ENCODE measurements around the gene DNAJC9.

Gene DNAJC9

DNA sequence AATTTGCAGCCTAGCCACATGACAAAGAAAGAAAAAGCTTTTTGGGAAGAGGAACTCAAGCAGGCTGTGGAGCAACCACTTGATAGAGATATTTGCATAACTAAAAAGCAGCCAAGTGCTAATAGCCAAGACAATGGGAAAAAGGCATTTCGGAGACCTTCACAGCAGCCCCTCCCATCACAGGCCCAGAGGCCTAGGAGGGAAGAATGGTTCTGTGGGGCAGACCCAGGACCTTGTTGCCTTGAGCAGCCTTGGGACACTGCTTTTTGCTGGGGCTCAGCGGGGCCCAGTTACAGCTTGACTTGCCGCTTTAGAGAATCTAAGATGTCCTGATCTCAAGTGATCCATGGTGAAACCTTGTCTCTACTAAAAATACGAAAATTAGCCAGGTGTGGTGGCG is 40.7 kb downstream of the DNAJC9 start:
- Histone ChIP-seq H3F3A (ENCODE audit: low read depth) (no peaks in the 10 kb centered on the region), H4K20me1 (ENCODE audit: insufficient read depth, low read length, poor library complexity, severe bottlenecking) (no peaks in the 10 kb centered on the region)

GRCh38 chr10:73205890-73206289 is 41.2 kb downstream of the DNAJC9 start:
- TF ChIP-seq EZH2phosphoT487 (IDR thresholded peaks at IDR 0.05; ENCODE audit: borderline replicate concordance) (no peak), CTCF (conservative IDR thresholded peaks at IDR 0.05; ENCODE audit: low read length) (no peak)
- Histone ChIP-seq H3K27me3 (ENCODE audit: insufficient read depth, low read length, poor library complexity, severe bottlenecking) (no peaks in the 10 kb centered on the region), H3K9ac (ENCODE audit: low read depth, low read length, poor library complexity, severe bottlenecking) (no peak overlapping the region), H3K79me2 (ENCODE audit: insufficient read depth, low read length) (no peaks in the 10 kb centered on the region), H3K4me3 (ENCODE audit: low read length, poor library complexity, severe bottlenecking) (no peak overlapping the region), H3K4me1 (ENCODE audit: insufficient read depth, low read length, poor library complexity, severe bottlenecking) (no peaks in the 10 kb centered on the region), H4K20me1 (ENCODE audit: insufficient read depth, low read length, poor library complexity, severe bottlenecking) (no peaks in the 10 kb centered on the region), H3K36me3 (ENCODE audit: insufficient read depth, low read length) (no peaks in the 10 kb centered on the region), H3F3A (ENCODE audit: low read depth) (no peaks in the 10 kb centered on the region), H3K9me3 (ENCODE audit: insufficient read depth, low read depth, low read length) (no peaks in the 10 kb centered on the region), H3K4me2 (ENCODE audit: low read depth, low read length, poor library complexity, severe bottlenecking) (no peak overlapping the region), H2AFZ (ENCODE audit: low read length) (no peak overlapping the region), H3K9me2 (replicated peaks; ENCODE audit: low read depth, low read length) (no peaks in the 10 kb centered on the region)

More for the DNA sequence above, 40.7 kb downstream of the DNAJC9 start:
- Histone ChIP-seq H3K4me2 (ENCODE audit: low read depth, low read length, poor library complexity, severe bottlenecking) (no peak overlapping the region), H3K9me3 (ENCODE audit: insufficient read depth, low read depth, low read length) (no peaks in the 10 kb centered on the region), H3K79me2 (ENCODE audit: insufficient read depth, low read length) (no peaks in the 10 kb centered on the region), H2AFZ (ENCODE audit: low read length) (no peak overlapping the region), H3K9ac (ENCODE audit: low read depth, low read length, poor library complexity, severe bottlenecking) (no peak overlapping the region), H3K4me3 (ENCODE audit: low read length, poor library complexity, severe bottlenecking) (no peak overlapping the region), H3K27me3 (ENCODE audit: insufficient read depth, low read length, poor library complexity, severe bottlenecking) (no peaks in the 10 kb centered on the region), H3K4me1 (ENCODE audit: insufficient read depth, low read length, poor library complexity, severe bottlenecking) (no peaks in the 10 kb centered on the region), H3K36me3 (ENCODE audit: insufficient read depth, low read length) (no peaks in the 10 kb centered on the region), H3K9me2 (replicated peaks; ENCODE audit: low read depth, low read length) (no peaks in the 10 kb centered on the region)
- TF ChIP-seq CTCF (conservative IDR thresholded peaks at IDR 0.05; ENCODE audit: low read length) (no peak), EZH2phosphoT487 (IDR thresholded peaks at IDR 0.05; ENCODE audit: borderline replicate concordance) (no peak)

- Histone ChIP-seq H3K4me3 (ENCODE audit: low read length, poor library complexity, severe bottlenecking) (no peak overlapping the region), H3K9ac (ENCODE audit: low read depth, low read length, poor library complexity, severe bottlenecking) (no peak overlapping the region), H3K9me3 (ENCODE audit: insufficient read depth, low read depth, low read length) (no peaks in the 10 kb centered on the region), H2AFZ (ENCODE audit: low read length) (no peak overlapping the region), H4K20me1 (ENCODE audit: insufficient read depth, low read length, poor library complexity, severe bottlenecking) (no peaks in the 10 kb centered on the region), H3K9me2 (replicated peaks; ENCODE audit: low read depth, low read length) (no peaks in the 10 kb centered on the region), H3K4me1 (ENCODE audit: insufficient read depth, low read length, poor library complexity, severe bottlenecking) (no peaks in the 10 kb centered on the region), H3K36me3 (ENCODE audit: insufficient read depth, low read length) (no peaks in the 10 kb centered on the region), H3K4me2 (ENCODE audit: low read depth, low read length, poor library complexity, severe bottlenecking) (no peak overlapping the region), H3F3A (ENCODE audit: low read depth) (no peaks in the 10 kb centered on the region), H3K79me2 (ENCODE audit: insufficient read depth, low read length) (no peaks in the 10 kb centered on the region), H3K27me3 (ENCODE audit: insufficient read depth, low read length, poor library complexity, severe bottlenecking) (no peaks in the 10 kb centered on the region)
- TF ChIP-seq EZH2phosphoT487 (IDR thresholded peaks at IDR 0.05; ENCODE audit: borderline replicate concordance): no peak
- no peak for TF ChIP-seq CTCF (conservative IDR thresholded peaks at IDR 0.05; ENCODE audit: low read length)
These were observed 42.0 kb downstream of the DNAJC9 start for GRCh38 chr10:73205081-73205480.
